Activated T-helper 1 cell treated with anti-CD3 and anti-CD28 coated beads, Interleukin-12 subunit alpha, Interleukin-12 subunit beta, Interleukin-2, Interleukin-4 antibody, amounts not matched to agents 30 ng/mL and 10 ng/mL and 1 ng/mL, durations not matched to agents 14 hours and 24 hours and 36 hours (primary cell): ENCODE results near the gene AHI1. TPM values are rescaled to one million over a fixed set of nuclear protein-coding genes. Genes with fewer than 3 reads are reported as not detected.

ENCODE experiments used
- DNase-seq: peaks from one replicate; pipeline ENCODE4 v3.0.0; 2021; ENCODE audit warnings: low spot score
- H3K27ac Mint-ChIP-seq: one replicate; pipeline ENCODE4 v1.8.0; 2021; ENCODE audit warnings: mild to moderate bottlenecking, mixed read lengths
- H3K27me3 Mint-ChIP-seq: one replicate; pipeline ENCODE4 v1.8.0; 2022; ENCODE audit warnings: mild to moderate bottlenecking, moderate library complexity, mixed read lengths; ENCODE audit not compliant: insufficient read depth
- H3K36me3 Mint-ChIP-seq: one replicate; pipeline ENCODE4 v1.8.0; 2021; ENCODE audit warnings: low read depth, mixed read lengths
- H3K4me1 Mint-ChIP-seq: one replicate; pipeline ENCODE4 v1.8.0; 2021; ENCODE audit warnings: low read depth, mixed read lengths
- H3K4me3 Mint-ChIP-seq: one replicate; pipeline ENCODE4 v1.8.0; 2021; ENCODE audit warnings: mild to moderate bottlenecking, moderate library complexity, mixed read lengths
- H3K9me3 Mint-ChIP-seq: one replicate; pipeline ENCODE4 v1.8.0; 2021; ENCODE audit warnings: mixed read lengths
- intact Hi-C: fragments of 100-400 bp; cut with micrococcal nuclease; formaldehyde crosslinking; loops from one replicate; pipeline ENCODE4 v1.15.1; 2024
- total RNA-seq: library from RNA; stranded (reverse); gene quantifications from 2 replicates; pipeline ENCODE4 v1.2.3, GENCODE V29; 2022

The AHI1 gene
- 142 and 146 TPM in 2 replicates for total RNA-seq

- peak; percentile 85 for DNase-seq
- Mint-ChIP-seq H3K36me3 (peaks cover 28% of the 10 kb centered on the region), H3K27me3 (no peaks in the 10 kb centered on the region), H3K27ac (no peak within 1 kb of the TSS), H3K4me3 (no peak within 1 kb of the TSS), H3K4me1 (peaks cover 20% of the 10 kb centered on the region), H3K9me3 (no peaks in the 10 kb centered on the region)
- intact Hi-C loops: loop anchor here (1.0 to 10.0 kb wide), 17 partner anchors 9 to 1060 kb away; partner anchors contain the start of genes BCLAF1, MTFR2 and PDE7B
Measured at GRCh38 chr6:135497412-135498184, at the start of gene AHI1. AHI1 (minus strand) TSS chr6:135497740; CDS start chr6:135492237, 5,503 bp downstream.

DNA sequence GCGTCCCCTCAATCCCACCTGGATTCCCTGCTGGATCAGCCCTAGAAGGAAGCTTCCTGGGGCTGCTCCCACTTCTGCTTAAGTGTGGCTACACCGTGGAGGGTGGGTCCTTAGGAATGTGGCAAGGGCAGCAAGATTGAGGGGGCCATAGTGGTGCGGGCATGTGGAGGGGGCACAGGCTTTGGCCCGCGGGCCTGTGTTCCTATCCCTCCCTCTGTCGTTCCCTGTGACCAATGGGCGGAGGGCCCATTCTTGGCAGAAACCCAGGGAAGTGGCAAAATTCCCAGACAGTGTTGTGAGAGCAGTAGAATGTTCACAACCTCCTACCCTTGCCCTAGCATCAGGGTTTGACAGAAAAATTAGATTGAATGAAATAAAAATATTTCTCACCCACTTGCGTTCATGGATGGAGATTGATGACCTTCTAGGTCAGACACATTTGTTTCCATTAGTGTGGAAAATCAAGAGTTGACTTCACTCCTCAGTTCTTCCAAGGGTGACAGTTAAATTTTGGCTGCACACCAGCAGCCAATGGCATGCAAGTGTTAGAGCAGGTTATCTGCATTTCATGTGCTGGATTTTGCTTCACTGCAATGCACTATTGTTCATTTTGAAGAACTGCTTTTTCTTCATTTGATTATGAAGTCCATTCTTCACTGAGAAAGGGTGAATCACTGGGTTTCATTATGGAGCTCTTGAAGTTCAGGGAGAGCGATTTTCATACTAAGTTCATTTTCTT is 49.3 kb upstream of the AHI1 start:
- H3K4me1 Mint-ChIP-seq: peaks cover 41% of the 10 kb centered on the region
- no peak overlapping the region for H3K27ac Mint-ChIP-seq
- intact Hi-C loops: no loop called here
- peaks cover 16% of the 10 kb centered on the region for H3K36me3 Mint-ChIP-seq
- H3K27me3 Mint-ChIP-seq: no peaks in the 10 kb centered on the region
- no peak for DNase-seq
- H3K4me3 Mint-ChIP-seq: no peak overlapping the region
- peaks cover 12% of the 10 kb centered on the region for H3K9me3 Mint-ChIP-seq

GRCh38 chr6:135546206-135546605 is 48.7 kb upstream of the AHI1 start:
- intact Hi-C loops: no loop called here
- H3K27ac Mint-ChIP-seq: no peak overlapping the region
- H3K27me3 Mint-ChIP-seq: no peaks in the 10 kb centered on the region
- H3K4me1 Mint-ChIP-seq: peaks cover 45% of the 10 kb centered on the region
- H3K9me3 Mint-ChIP-seq: peaks cover 12% of the 10 kb centered on the region
- no peak for DNase-seq
- no peak overlapping the region for H3K4me3 Mint-ChIP-seq
- peaks cover 20% of the 10 kb centered on the region for H3K36me3 Mint-ChIP-seq

- Mint-ChIP-seq H3K27ac (peak overlapping the region; percentile 85), H3K4me1 (peaks cover 75% of the 10 kb centered on the region), H3K27me3 (no peaks in the 10 kb centered on the region), H3K9me3 (peaks cover 16% of the 10 kb centered on the region), H3K36me3 (peaks cover 30% of the 10 kb centered on the region), H3K4me3 (peak overlapping the region; percentile 4)
- intact Hi-C loops: loop anchor here (1.0 kb wide), 1 partner anchor 251 kb away; no protein-coding TSS in a partner anchor
- peak; percentile 12 for DNase-seq
Measured at GRCh38 chr6:135540207-135540840, 42.8 kb upstream of the AHI1 start.

DNA sequence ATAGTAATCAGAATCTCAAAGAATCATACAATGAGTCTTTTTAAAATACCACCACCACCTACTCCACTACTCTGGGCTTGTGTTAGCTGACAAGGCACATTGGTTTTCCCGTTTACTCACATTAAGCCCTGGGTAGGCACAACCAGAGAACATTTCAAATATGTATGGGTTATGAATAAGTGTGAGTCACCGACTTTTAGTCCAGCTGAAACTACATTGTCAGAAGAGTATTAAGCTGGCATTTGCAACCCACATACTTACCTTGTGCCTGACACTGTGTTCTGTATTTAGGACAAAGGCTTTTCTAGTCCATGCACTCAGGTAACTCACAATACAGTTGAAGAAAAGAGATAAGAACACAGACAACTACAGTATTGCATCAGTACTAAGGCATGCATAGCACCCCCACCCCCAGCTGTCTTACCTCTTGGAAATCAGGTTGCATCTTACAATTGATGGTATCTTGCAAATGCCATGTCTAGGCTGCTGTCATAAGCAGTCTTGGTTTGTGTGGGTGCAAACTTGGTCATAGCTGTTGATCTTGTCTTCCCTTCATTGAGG is 40.3 kb upstream of the AHI1 start:
- intact Hi-C loops: loop anchor here (1.0 to 10.0 kb wide), 16 partner anchors 19 to 777 kb away; no protein-coding TSS in a partner anchor
- peaks cover 69% of the 10 kb centered on the region for H3K4me1 Mint-ChIP-seq
- DNase-seq: peak; percentile 57
- H3K4me3 Mint-ChIP-seq: peak overlapping the region; percentile 38
- H3K27me3 Mint-ChIP-seq: no peaks in the 10 kb centered on the region
- peaks cover 22% of the 10 kb centered on the region for H3K36me3 Mint-ChIP-seq
- peaks cover 7% of the 10 kb centered on the region for H3K9me3 Mint-ChIP-seq
- peak overlapping the region; percentile 94 for H3K27ac Mint-ChIP-seq

DNA sequence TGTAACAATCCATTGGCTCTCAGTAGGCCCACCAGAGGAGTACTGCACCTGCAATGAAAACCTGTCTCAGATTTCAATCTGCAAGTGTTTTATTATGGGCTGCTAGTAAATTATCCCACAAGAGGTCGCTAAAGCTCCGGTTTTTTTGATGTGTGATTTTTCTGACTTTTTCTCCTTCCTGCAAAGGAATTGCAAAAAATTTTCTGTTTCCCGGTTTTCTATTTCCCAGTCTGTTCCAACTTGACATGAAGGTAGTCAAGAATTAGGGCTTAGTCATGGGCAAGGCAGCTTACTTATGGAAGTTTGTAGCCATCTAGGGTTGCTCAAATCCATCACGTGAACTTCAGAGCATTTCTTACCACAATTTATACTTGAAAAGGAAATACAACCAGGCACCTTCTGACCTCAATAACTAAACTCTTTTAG is 38.5 kb upstream of the AHI1 start:
- intact Hi-C loops: loop anchor here (1.0 to 10.0 kb wide), 7 partner anchors 30 to 779 kb away; no protein-coding TSS in a partner anchor
- H3K4me1 Mint-ChIP-seq: peaks cover 53% of the 10 kb centered on the region
- peaks cover 7% of the 10 kb centered on the region for H3K9me3 Mint-ChIP-seq
- peak overlapping the region; percentile 77 for H3K27ac Mint-ChIP-seq
- peaks cover 12% of the 10 kb centered on the region for H3K36me3 Mint-ChIP-seq
- no peaks in the 10 kb centered on the region for H3K27me3 Mint-ChIP-seq
- DNase-seq: peak; percentile 15
- H3K4me3 Mint-ChIP-seq: peak overlapping the region; percentile 55

DNA sequence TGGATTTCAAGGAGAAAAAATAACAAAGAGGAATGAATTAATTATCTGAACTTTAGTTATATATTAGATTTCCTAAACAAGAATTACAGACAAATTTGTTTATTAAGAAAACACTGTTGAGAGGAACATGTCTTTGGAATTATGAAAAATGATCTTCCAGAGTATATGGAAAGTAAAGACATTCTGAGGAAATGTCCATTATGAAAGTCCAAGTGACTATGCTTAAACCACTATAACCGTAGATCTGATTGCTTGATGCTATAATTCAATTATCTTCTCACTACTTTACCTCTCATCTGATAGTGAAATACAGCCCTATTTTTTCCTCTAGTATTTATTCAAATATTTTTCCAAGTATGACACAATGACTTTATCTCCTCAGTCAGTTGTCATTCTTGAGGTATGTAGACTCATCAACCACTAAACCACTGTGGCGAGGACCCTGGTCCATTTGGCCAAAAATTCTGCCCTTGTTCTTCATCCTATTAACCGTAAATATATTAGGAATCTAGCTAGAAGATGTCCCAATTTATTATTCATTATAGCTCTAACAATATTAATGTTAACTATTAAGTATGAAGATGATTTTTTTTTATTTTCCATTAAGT is 37.3 kb upstream of the AHI1 start:
- Mint-ChIP-seq H3K27ac (no peak overlapping the region), H3K4me3 (no peak overlapping the region), H3K27me3 (no peaks in the 10 kb centered on the region), H3K9me3 (peaks cover 7% of the 10 kb centered on the region), H3K4me1 (peaks cover 42% of the 10 kb centered on the region), H3K36me3 (peaks cover 4% of the 10 kb centered on the region)
- intact Hi-C loops: loop anchor here (10.0 kb wide), 1 partner anchor 780 kb away; no protein-coding TSS in a partner anchor
- DNase-seq: no peak

DNA sequence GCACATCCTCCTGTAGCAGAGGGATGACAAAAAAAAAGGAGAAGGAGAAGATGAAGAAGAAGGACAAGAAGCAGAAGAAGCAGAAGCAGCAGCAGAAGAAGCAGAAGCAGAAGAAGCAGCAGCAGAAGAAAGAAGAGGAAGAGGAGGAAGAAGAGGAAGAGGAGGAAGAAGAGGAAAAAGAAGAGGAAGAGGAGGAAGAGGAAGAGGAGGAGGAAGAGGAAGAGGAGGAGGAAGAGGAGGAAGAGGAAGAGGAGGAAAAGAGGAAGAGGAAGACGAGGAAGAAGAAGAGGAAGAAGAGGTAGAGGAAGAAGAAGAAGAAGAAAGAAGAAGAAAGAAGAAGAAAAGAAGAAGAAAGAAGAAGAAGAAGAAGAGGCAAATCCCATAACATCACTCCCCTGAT is 35.0 kb upstream of the AHI1 start:
- Mint-ChIP-seq H3K4me1 (peaks cover 25% of the 10 kb centered on the region), H3K9me3 (peaks cover 3% of the 10 kb centered on the region), H3K36me3 (peaks cover 2% of the 10 kb centered on the region), H3K4me3 (no peak overlapping the region), H3K27ac (no peak overlapping the region), H3K27me3 (no peaks in the 10 kb centered on the region)
- intact Hi-C loops: loop anchor here (10.0 kb wide), 1 partner anchor 782 kb away; no protein-coding TSS in a partner anchor
- no peak for DNase-seq

DNA sequence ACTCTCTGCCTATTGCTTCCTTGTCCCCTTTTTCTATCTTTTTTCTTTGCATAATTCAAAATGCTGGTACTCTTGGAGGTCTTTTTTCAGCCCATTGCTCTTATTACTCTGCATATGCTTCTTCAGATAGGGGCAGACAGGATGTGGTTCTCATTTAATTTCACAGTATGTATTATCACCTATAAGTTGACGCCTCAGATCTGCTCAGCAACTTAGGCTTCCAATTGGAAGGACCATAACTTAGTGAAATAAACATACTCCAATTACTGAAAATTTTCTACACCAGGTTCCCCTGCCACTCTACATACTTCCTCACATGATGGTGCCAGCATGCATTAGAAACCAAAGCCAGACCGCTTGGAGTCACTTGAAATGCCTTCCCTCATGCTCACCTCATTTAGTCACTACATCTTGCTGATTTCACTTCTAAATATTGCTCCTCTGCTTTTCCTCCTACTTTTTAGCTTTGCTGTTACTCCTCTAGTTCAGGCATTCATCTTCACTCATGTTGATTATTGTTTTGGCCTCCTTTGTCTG is 34.5 kb upstream of the AHI1 start:
- Mint-ChIP-seq H3K36me3 (peaks cover 2% of the 10 kb centered on the region), H3K4me3 (no peak overlapping the region), H3K4me1 (peaks cover 20% of the 10 kb centered on the region), H3K27me3 (no peaks in the 10 kb centered on the region), H3K27ac (no peak overlapping the region), H3K9me3 (peaks cover 3% of the 10 kb centered on the region)
- intact Hi-C loops: loop anchor here (10.0 kb wide), 1 partner anchor 783 kb away; no protein-coding TSS in a partner anchor
- no peak for DNase-seq

- peaks cover 2% of the 10 kb centered on the region for H3K36me3 Mint-ChIP-seq
- H3K9me3 Mint-ChIP-seq: peaks cover 3% of the 10 kb centered on the region
- DNase-seq: no peak
- intact Hi-C loops: loop anchor here (10.0 kb wide), 1 partner anchor 785 kb away; no protein-coding TSS in a partner anchor
- H3K27me3 Mint-ChIP-seq: no peaks in the 10 kb centered on the region
- H3K4me3 Mint-ChIP-seq: no peak overlapping the region
- H3K27ac Mint-ChIP-seq: no peak overlapping the region
- H3K4me1 Mint-ChIP-seq: peaks cover 5% of the 10 kb centered on the region
Measured at GRCh38 chr6:135530113-135530512, 32.6 kb upstream of the AHI1 start.

- intact Hi-C loops: no loop called here
- DNase-seq: no peak
- no peaks in the 10 kb centered on the region for H3K27me3 Mint-ChIP-seq
- peaks cover 8% of the 10 kb centered on the region for H3K4me1 Mint-ChIP-seq
- H3K9me3 Mint-ChIP-seq: peaks cover 2% of the 10 kb centered on the region
- H3K27ac Mint-ChIP-seq: no peak overlapping the region
- no peak overlapping the region for H3K4me3 Mint-ChIP-seq
- peaks cover 3% of the 10 kb centered on the region for H3K36me3 Mint-ChIP-seq
Measured at GRCh38 chr6:135527960-135528249, 30.4 kb upstream of the AHI1 start.
